CD4-positive, alpha-beta T cell treated with Interleukin-1 beta for 1 hour (primary cell): Measurements from ENCODE around the gene NOTCH1.
"Not testable (repeated sequence)": the region's sequence is repeated elsewhere in the genome, so short reads cannot be mapped to it uniquely, and the experiment has no call there.

Experiments used
- DNase-seq, 2 donors: peaks; one replicate each; pipeline ENCODE4 v3.0.0-alpha.2; 2020 to 2022

NOTCH1 gene

GRCh38 chr9:136545965-136546696 lies at the start of gene NOTCH1:
TSS of gene NOTCH1 (minus strand) at chr9:136546048. CDS start at chr9:136545786, 262 bp downstream.
- peak; percentile 89 to 92 for DNase-seq

DNA sequence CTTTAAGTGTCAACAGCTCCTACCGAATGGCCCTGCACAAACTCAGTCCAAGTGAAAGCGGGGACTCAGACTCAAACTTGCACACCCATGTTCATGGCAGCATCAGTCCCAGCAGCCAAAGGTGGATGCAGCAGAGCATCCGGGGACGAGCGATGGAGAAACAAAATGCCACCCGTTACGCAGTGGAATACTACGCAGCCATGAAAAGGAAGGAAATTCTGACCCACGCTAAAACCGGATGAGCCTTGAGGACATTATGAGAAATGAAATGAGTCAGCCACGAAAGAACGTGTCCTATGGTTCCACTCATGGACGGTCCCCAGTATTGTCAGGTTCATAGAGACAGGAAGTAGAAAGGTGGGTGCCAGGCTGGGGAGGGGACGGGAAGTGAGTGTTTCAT lies 48.6 kb upstream of the NOTCH1 start:
- no peak for DNase-seq

DNA sequence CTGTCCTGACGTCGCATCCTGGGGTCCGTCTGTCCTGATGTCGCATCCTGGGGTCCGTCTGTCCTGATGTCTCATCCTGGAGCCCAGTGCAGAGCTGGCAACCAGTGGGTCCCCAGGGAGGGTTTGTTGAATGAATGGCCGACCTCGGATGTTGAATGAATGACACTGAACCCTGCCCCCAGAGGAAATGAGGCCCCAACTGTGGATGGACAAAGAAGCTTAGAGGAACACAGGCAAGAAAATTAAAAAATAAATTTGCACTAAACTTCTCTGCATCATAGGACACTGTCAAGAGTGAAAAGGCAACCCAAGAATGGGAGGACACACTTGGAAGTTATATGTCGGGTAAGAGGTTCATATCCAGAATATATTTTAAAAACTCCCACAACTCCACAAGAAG lies 47.7 kb upstream of the NOTCH1 start:
- no peak for DNase-seq

- no peak for DNase-seq
These were observed 46.8 kb upstream of the NOTCH1 start for GRCh38 chr9:136592666-136593065.

- no peak for DNase-seq
These were observed 45.2 kb upstream of the NOTCH1 start for GRCh38 chr9:136590821-136591752.

- DNase-seq = no peak
These were observed 44.2 kb upstream of the NOTCH1 start for GRCh38 chr9:136589766-136590763.

GRCh38 chr9:136588663-136589464 lies 43.0 kb upstream of the NOTCH1 start:
- DNase-seq = no peak

DNA sequence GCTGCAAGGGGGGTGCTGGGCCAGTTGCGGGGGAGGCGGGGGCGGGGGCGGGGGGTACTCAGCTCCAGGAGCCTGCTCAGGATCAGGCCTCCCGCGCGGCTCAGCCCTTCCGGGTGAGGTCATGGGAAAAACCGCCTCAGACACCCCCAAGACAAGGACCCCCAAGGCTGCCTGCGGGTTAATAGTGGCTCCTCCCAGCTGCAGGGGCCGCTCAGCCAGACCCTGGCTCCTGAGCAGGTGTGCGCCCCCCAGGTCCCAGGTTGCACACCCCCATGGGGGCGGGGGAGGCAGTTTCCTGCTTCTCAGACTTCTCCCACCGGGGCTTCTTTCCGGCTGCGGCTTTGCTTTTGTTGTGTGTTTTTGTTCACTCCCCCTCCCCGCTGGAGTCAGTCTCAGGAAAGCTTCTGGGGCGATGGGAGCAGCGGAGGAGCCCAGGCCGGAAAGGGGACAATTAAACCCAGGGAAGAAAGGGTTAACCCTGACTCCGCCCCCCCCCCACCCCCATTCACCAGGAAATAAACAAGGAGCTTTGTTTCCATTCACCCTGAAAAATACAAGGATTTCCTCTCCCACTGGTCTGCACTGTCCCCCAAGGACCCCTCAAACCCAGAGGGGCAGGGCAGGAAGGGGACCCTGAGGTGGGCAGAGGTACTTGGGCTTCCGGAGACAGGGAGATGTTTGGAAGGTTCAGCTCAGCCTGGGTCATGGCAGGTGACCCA lies 42.3 kb upstream of the NOTCH1 start:
- no peak for DNase-seq

GRCh38 chr9:136587145-136587943 lies 41.5 kb upstream of the NOTCH1 start:
- peak in 1 of 2 donors; percentile 23 for DNase-seq

DNA sequence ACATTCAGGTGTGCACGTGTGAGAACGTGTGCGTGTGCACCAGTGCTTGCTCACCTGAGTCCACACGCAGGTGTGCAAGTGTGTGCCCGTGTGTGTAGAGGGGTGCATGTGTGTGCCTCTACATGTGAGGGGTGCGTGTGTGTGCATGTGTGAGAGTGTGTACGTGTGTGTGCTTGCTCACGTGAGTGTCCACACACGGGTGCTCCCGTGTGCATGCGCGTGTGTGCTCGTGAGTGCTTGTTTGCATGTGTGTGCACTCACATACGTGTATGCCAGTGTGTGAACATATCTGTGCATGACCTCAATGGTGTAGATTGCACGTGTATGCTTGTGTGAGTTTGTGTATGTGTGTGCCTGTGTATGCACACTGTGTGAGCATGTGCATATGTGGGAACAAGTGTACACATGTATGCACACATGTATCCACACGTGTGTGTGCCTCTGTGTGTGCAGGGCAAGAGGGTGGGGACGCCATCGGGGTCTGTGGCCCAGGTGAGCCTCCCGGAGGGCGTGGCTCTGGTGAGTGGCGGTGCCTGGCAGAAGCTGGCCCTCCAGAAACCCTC lies 40.6 kb upstream of the NOTCH1 start:
- DNase-seq = no peak

GRCh38 chr9:136585531-136586120 lies 39.8 kb upstream of the NOTCH1 start:
- no peak for DNase-seq

GRCh38 chr9:136584934-136585333 lies 39.1 kb upstream of the NOTCH1 start:
- DNase-seq = no peak

- DNase-seq = no peak
These were observed 38.6 kb upstream of the NOTCH1 start for GRCh38 chr9:136584401-136584932.

GRCh38 chr9:136582977-136583735 lies 37.3 kb upstream of the NOTCH1 start:
- DNase-seq = no peak

DNA sequence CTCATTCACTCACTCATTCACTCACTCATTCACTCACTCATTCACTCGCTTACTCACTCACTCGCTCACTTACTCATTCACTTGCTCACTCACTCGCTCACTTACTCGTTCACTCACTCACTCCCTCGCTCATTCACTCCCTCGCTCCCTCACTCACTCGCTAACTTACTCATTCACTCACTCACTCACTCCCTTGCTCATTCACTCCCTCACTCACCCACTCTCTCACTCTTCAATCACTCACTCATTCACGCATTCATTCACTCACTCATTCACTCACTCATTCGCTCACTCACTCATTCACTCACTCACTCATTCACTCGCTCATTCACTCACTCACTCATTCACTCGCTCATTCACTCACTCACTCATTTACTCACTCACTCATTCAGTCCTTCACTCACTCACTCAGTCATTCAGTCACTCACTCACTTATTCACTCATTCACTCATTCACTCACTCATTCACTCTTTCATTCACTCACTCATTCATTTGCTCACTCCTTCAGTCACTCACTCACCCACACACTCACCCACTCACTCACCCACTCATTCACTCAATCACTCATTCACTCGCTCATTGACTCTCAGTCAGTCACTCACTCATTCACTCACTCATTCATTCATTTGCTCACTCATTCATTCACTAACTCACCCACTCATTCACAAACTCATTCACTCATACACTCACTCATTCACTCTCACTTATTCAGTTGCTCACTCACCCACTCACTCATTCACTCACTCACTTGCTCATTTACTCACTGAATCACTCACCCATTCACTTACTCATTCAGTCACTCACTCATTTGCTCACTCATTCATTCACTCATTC lies 36.0 kb upstream of the NOTCH1 start:
- DNase-seq = no peak

DNA sequence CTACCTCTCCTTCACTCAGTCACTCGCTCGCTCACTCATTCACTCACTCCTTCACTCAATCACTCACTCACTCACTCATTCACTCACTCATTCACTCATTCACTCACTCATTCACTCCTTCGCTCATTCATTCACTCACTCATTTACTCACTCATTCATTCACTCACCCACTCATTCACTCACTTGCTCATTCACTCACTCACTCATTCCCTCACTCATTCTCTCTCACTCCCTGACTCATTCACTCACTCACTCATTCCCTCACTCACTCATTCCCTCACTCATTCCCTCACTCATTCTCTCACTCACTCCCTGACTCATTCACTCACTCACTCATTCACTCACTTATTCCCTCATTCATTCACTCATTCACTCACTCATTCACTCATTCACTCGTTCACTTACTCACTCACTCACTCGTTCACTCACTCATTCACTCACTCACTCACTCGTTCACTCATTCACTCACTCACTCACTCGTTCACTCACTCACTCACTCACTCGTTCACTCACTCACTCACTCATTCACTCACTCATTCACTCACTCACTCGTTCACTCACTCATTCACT lies 33.9 kb upstream of the NOTCH1 start:
- DNase-seq = not testable (repeated sequence)
